Activated CD4-positive, alpha-beta T cell treated with anti-CD3 and anti-CD28 coated beads for 24 hours (primary cell): ENCODE data around the gene ASB2.
A peak's percentile ranks its signal among the peaks of the same experiment; 100 is the strongest.

Source experiments
- DNase-seq, 2 donors: peaks; one replicate each; pipeline ENCODE4 v3.0.0-alpha.2; 2020; ENCODE audit warnings: low read depth in 2 of 2

The ASB2 gene

DNA sequence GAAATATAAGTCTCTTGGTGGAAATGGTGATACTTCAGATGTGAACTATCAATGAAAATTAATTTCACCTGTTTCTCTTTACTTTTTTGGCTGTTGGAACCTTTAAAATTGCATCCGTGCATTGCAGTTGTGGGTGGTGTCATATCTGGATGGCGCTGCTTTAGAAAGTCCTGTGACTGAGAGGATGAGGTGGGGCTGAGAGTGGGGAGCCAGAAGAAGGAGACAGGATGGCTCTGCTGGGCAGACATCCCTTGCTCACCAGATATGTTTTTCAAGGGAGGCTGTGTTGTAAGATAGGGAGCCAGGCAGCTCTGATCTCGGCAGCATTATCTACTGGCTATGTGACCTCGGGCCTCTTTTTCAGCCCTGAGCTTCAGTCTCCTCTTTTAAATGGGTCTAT, 12.7 kb downstream of the ASB2 start:
- DNase-seq = no peak

DNA sequence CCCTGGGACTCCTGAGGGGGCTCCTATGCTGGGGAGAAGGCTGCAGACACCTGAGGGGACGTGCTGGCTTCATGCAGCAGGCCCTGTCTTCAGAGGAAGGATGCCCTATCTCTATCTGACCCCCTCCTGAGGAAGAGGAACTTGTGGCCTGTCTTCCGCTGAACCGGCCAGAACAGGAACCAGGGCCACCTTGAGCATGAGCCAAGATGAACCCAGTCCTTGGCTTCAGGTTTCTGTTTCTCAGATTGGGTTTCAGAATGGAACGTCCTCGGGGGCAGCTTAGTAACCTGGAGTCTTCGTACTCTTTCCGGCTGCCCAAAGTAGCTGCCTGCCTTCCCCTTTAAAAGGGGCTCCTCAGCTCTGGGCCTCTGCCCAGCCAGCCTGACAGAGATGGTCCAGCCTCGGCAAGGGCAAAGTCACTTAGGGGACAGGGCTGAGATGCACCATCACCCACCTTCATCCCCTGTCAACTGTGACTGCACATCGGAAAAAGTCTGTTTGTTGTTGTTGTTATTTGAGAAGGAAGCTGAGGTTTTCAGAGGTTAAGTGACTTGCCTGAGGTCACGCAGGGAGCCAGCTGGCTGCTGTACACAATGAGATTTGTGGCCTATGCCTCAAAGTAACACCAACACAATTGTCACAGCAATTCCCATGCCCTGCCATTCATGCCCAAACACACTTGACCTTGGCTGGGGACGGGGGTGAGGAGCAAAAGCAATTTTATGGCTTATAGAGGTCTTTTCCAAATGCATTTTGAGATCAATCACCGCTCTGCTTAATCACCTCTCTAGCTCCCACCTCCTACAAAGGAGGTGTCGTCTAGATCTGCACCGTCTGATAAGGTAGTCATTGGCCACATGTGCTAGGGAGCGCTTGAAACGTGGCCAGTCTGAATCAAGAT, 13.4 kb downstream of the ASB2 start:
- DNase-seq = no peak

GRCh38 chr14:93961620-93962019, 14.8 kb downstream of the ASB2 start:
- DNase-seq = no peak

- DNase-seq = no peak
Measured at GRCh38 chr14:93960774-93961438, 15.5 kb downstream of the ASB2 start.

DNA sequence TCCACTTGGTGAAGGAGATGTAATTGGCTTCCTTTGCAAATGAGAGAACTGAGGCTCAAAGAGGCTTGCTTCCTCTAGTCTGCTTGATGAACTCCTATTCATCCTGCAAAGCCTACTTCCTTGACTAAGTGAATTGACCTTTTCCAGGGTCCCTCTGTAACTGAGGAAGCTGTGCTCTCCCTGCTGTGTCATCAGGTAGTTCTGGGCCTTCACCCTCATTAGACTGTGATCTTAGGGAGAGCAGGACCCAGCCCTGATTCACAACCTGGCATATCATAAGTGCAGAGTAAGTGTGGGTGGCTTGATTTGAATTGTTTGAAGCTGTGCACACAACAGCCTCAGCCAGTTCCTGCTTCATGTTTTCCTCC, 16.3 kb downstream of the ASB2 start:
- no peak for DNase-seq

DNA sequence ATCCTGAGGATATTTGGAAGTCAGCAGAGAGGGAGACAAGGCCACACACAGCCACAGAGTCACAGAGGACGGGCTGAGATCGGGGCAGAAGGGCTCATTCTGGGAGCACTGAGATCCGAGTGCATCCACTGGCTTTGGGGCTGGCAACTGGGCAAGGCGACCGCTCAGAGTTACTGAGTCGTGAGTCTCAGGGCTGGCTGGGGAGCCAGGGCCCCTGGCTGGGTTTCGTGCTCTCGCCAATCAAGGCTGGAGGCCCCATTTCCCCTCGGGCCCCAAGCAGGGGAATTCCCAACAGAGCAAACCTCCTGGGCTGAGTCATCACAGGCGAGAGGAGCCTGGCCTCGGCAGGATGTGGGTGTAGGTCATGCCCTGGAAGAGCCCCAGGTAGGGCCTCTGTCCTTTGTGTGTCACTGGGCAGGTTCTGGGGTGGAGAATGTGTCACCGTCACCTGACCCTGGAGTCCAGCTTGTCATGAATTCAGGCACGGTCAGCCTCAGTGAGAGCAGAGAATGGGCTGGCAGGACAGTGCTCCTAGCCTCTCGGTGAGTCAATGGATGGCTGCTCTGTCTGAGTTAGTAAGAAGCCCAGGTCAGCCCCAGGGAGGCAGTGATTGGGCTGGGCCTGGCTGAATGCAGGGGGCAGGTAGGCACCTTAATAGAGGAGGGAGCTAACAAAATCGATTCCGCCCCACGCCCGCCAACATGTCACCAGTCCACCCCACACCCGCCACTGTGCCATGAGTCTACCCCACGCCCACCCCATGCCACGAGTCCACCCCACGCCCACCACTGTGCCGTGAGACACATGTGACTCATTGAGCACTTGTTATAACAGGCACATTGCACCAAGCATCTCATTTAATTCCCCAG, 16.9 kb downstream of the ASB2 start:
- peak; percentile 84 to 89 for DNase-seq

DNA sequence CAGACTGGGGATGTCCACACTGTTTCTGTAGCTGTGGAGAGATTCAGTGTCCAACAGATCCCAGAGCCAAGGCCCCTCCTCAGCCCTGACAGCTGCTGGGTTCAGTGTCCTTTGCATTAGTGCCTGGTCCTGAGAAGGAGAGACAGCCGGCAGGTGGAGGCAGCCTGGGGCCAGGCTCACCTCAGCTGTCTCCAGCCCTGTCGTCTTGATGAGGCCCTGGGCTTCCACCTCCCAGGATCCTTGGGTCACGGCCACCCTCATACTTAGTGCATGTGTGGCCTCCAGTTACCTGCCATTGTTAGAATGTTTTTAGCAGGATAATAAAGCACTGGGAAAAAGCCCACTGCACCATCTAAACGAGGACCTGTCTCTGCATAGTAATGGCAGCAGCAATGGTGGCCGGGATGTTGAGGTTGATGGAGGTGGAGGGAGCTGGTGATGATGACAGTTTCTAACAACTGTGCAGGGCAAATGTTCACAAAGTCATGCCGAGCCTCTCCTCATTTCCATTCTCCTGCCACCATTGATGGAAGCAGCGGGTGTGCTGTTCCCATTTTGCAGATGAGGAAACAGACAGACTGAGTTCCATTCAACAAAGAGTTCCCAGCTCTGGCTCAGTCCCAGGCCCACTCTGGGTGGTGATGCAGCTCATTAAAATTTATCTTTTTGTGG, 17.7 kb downstream of the ASB2 start:
- DNase-seq = no peak

DNA sequence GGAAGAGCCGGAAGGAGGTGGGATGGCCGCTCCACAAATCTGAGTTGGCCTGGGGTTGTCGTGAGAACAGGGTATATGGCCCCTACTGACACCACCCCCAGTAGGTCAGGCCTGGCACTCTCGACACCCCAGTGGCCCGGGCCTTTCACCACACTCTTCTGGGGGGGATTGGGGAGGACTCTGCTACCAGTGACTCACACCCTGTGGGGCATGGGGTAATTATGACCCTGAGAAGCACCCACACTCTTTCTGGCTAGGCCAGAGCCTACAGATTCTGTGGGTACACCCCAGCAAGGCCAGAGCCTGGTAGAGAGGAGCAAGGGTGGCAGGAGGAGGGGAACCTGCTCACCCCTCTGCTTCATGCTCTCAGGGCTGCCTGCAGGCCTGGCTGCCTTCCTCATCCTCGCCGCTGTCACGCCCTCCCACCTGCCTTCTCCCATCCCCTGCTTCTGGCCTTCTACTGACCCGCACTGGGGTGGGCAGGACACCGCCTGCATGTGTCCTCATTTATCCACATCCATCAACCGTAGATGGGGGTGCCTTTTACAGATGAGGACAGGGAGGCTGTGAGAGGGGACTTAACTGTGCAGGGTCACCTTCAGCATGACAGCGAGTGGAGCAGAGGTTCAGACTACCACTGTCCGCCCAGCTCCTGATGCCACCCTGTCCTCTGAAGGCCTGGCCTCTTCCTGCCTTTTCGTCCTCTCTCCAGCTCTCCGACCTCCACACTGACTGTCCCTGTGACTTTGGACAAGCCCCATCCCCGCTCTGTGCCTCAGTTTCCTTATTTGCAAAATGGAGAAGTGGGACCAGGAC, 18.4 kb downstream of the ASB2 start:
- DNase-seq = no peak

DNA sequence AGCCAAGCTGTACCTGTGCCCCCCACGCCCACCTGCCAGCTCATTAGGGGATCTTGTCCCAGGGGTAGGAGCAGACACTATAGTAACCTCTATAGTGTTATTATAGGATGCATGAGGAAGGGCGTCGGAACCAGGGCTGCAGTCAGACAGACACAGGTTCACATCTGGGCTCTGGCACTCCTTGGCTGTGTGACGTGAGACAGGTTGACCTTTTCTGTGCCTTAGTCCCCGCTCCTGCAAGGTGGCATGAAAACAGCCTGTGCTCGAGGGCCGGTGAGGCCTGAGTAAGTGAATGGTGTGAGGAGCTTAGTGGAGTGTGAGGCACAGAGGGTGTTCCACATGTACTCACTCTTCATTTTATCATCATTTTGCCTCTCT, 19.0 kb downstream of the ASB2 start:
- no peak for DNase-seq

- DNase-seq = no peak
Measured at GRCh38 chr14:93956514-93957332, 19.6 kb downstream of the ASB2 start.

GRCh38 chr14:93955850-93956481, 20.4 kb downstream of the ASB2 start:
- no peak for DNase-seq

DNA sequence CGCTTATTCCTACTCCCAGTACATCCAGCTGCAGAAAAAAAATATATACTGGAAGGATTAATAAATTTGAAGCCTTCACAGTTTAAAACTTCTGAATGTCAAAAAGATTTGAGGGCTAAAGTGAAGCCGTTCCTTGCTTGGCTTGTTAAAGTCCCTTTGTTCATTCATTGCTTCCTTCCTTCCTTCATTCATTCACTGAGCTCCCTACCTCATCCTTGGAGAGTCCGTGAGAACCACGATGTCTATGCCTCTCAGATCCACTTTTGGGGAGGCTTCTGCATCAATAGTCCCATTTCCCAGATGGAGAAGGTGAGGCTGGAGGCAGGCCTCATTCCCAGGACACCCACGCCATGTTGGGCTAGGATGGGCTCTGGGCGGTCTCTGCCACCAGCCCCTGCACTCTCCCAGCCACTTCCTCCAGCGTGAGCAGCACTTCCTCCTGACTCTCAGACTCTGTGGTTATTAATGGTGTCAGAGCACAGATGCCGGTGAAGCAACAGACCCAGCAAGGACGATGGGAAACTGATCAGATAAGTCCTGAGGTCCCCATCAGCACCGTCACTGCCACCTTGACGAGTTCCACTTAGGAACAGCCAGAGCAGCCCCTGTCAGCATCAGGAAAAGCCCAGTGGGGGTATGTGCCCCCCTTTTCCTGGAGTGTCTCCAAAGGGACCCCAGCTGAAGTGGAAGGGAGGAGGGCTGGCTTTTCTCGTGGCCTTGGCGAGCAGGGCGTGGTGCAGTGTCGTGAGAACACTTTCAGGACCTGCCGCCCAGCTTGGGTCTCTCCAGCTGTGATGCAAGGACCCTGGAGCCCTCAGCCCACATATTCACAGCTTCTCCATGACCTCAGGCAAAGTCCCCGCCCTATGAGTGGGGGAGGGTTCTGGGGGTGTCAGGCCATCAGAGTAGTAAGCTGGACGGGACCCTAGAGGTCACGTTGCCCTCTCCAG, 21.2 kb downstream of the ASB2 start:
- no peak for DNase-seq

DNA sequence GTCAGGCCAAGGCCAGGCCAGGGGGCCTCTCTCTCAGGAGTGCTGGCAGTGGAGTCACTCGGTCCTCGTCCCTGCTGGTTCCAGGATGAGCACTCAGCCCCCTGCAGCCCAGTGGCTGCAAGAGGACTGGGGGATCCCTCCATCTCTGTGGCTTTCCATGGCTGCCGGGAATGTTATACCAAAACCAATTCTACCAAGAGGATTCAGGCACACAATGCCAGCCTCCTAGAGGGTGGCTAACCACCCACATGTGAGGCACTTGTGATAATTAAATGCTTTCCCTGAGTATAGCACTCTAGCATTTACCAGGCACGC, 21.9 kb downstream of the ASB2 start:
- no peak for DNase-seq

DNA sequence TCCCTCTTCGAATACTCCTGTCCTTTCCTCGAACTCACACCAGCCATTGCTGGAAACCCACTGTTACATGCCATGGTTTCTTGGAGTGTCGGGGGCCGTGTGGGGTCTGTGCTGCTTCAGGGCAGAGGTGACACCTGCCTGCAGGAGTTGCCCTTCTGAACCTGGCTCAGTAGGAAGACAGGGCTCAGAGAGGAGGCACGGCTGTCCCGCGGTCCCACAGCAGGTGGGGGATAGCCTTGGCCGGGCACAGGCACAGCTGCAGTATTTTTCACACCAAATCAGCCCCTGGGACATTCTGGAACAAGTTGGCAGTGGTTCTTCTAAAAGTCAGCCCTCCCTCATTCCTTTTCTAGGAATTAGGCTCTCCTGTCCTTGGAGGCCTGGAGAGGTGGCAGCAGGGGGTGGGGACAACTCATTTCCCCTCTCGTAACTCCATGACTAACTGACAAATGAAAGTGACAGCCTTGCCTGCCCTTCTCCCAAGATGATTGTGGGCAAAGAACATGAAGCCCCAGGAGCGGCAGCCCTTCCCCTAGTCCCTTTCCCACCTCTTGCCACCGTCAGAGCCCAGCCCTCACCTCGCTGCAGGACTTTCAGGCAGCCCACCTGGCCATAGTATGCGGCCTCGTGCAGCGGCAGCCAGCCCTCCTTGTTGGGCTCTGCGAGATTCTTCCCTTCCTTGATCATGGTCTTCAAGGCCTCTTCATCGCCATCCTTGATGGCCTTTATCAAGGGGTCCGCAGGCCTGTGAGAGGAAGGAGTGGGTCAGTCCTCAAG, 22.4 kb downstream of the ASB2 start:
- no peak for DNase-seq

GRCh38 chr14:93953263-93953662, 23.1 kb downstream of the ASB2 start:
- DNase-seq = no peak

DNA sequence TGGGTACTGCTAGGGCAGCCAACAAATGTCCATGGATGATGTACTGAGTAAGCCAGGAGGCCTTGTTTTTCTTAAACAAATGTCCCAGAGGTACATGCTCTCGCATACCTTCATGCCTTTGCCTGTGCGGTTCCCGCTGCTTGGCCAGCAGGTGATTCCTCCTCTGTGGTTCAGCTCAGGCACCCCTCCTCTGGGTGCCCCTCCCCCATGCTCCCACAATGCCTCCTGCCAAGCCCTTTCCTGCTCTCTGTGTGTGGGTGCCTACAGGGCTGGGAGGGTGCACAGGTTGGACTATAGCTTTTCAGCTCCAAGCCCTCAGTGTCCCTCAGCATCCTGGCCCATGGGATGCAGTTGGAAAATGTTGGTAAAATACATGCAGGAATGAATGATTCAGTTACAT, 23.5 kb downstream of the ASB2 start:
- no peak for DNase-seq

GRCh38 chr14:93951635-93952540, 24.5 kb downstream of the ASB2 start:
- no peak for DNase-seq
